Mesothelial cell of epicardium (in vitro differentiated cells): ENCODE results near the gene DNAAF1. TPM values are rescaled to one million over a fixed set of nuclear protein-coding genes. Genes with fewer than 3 reads are reported as not detected.
A peak's percentile ranks its signal among the peaks of the same experiment; 100 is the strongest.

Source experiments
- DNase-seq, 2 experiments: peaks; one replicate each; pipeline ENCODE4 v3.0.0; 2021; ENCODE audit warnings: low spot score in 2 of 2; ENCODE audit not compliant: unreplicated experiment in 2 of 2
- H3K27ac Mint-ChIP-seq: 2 replicates; pipeline ENCODE4 v1.8.0; 2021; ENCODE audit warnings: mixed read lengths
- H3K27me3 Mint-ChIP-seq: 2 replicates; pipeline ENCODE4 v1.8.0; 2021; ENCODE audit warnings: low read depth, mixed read lengths
- H3K36me3 Mint-ChIP-seq: 2 replicates; pipeline ENCODE4 v1.8.0; 2021; ENCODE audit warnings: mixed read lengths
- H3K4me1 Mint-ChIP-seq: 2 replicates; pipeline ENCODE4 v1.8.0; 2021; ENCODE audit warnings: mixed read lengths
- H3K4me3 Mint-ChIP-seq: 2 replicates; pipeline ENCODE4 v1.8.0; 2021; ENCODE audit warnings: mild to moderate bottlenecking, moderate library complexity, mixed read lengths
- H3K9me3 Mint-ChIP-seq: 2 replicates; pipeline ENCODE4 v1.8.0; 2021; ENCODE audit warnings: mixed read lengths
- CTCF ChIP-seq: fragments of 200-600 bp; sonication (generic); IDR thresholded peaks from one replicate; pipeline ENCODE4 v1.5.0; 2021; ENCODE audit warnings: antibody characterized with exemption; ENCODE audit not compliant: unreplicated experiment
- total RNA-seq: library from RNA; stranded (reverse); gene quantifications from 3 replicates; pipeline ENCODE4 v1.2.1, GENCODE V29; 2021

DNAAF1 gene
- total RNA-seq, 1 donor from 2014 or later: 0.47 TPM

DNA sequence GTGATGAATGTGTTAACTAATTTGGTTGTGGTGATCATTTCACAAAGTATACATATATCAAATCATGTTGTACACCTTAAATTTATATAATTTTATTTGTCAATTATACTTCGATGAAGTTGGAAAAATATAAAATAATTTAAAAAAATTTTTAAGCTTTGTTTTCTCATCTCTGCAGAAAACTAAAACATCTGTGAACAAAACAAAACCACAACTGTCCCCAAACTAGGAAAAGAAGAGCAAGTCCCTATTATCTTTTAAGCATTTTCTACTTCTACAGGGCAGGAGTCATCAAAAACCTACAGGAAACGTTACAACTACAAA is 6.6 kb upstream of the DNAAF1 start:
- Mint-ChIP-seq H3K36me3 (peaks cover 13% of the 10 kb centered on the region), H3K4me3 (no peak overlapping the region), H3K9me3 (peaks cover 6% of the 10 kb centered on the region), H3K27ac (peak overlapping the region; percentile 92), H3K4me1 (peaks cover 29% of the 10 kb centered on the region), H3K27me3 (no peaks in the 10 kb centered on the region)
- no peak for TF ChIP-seq CTCF
- DNase-seq: no peak

GRCh38 chr16:84138824-84139627 is 6.1 kb upstream of the DNAAF1 start:
- no peak for DNase-seq
- TF ChIP-seq CTCF: no peak
- Mint-ChIP-seq H3K4me3 (peak overlapping the region; percentile 16), H3K36me3 (peaks cover 13% of the 10 kb centered on the region), H3K4me1 (peaks cover 31% of the 10 kb centered on the region), H3K9me3 (peaks cover 6% of the 10 kb centered on the region), H3K27ac (peak overlapping the region; percentile 92), H3K27me3 (no peaks in the 10 kb centered on the region)

- no peak overlapping the region for H3K4me3 Mint-ChIP-seq
- H3K36me3 Mint-ChIP-seq: peaks cover 13% of the 10 kb centered on the region
- H3K27ac Mint-ChIP-seq: peak overlapping the region; percentile 92
- H3K27me3 Mint-ChIP-seq: no peaks in the 10 kb centered on the region
- H3K9me3 Mint-ChIP-seq: peaks cover 6% of the 10 kb centered on the region
- DNase-seq: no peak
- no peak for TF ChIP-seq CTCF
- H3K4me1 Mint-ChIP-seq: peaks cover 35% of the 10 kb centered on the region
Measured at GRCh38 chr16:84139628-84140258, 5.4 kb upstream of the DNAAF1 start.

- peaks cover 32% of the 10 kb centered on the region for H3K4me1 Mint-ChIP-seq
- no peak overlapping the region for H3K4me3 Mint-ChIP-seq
- DNase-seq: no peak
- TF ChIP-seq CTCF: no peak
- H3K27me3 Mint-ChIP-seq: peaks cover 3% of the 10 kb centered on the region
- H3K27ac Mint-ChIP-seq: no peak overlapping the region
- H3K36me3 Mint-ChIP-seq: peaks cover 10% of the 10 kb centered on the region
- H3K9me3 Mint-ChIP-seq: peaks cover 6% of the 10 kb centered on the region
Measured at GRCh38 chr16:84141143-84141670, 3.9 kb upstream of the DNAAF1 start.

DNA sequence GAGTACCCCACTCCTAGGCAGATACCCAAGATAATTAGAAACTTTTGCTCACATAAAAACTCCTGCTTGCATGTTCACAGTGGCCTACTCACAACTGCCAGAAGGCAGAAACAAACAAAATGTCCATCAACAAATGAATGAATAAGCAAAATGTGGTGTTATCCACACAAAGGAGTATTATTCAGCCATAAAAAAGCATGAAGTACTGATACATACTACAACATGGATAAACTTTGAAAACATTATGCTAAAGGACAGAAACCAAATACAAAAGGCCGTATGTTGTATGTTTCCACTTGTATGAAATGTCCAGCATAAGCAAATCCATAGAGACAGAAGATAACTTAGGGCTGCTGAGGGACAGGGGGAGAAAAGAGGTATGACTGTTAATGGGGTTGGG is 2.0 kb upstream of the DNAAF1 start:
- H3K36me3 Mint-ChIP-seq: peaks cover 7% of the 10 kb centered on the region
- H3K27me3 Mint-ChIP-seq: peaks cover 9% of the 10 kb centered on the region
- H3K9me3 Mint-ChIP-seq: peaks cover 6% of the 10 kb centered on the region
- peaks cover 22% of the 10 kb centered on the region for H3K4me1 Mint-ChIP-seq
- TF ChIP-seq CTCF: no peak
- H3K27ac Mint-ChIP-seq: no peak overlapping the region
- DNase-seq: no peak
- H3K4me3 Mint-ChIP-seq: peak overlapping the region; percentile 97
